K562 (cell line): ENCODE data around the gene NTSR1. TPM values are rescaled to one million over a fixed set of nuclear protein-coding genes. Genes with fewer than 3 reads are reported as not detected.

ENCODE experiments used
- ATAC-seq: fragments of 200-7000 bp; cut with Tn5 transposase; 3 replicates; pipeline ENCODE4 v1.9.1; 2020; ENCODE audit warnings: moderate library complexity
- BruUV-seq: library from RNA; stranded (reverse); fragments of 400-500 nt; replicated peaks from 2 replicates; lab custom pipeline; 2021; lab: Mats Ljungman, UMichigan
- CTCF ChIA-PET: fragments of 300-600 bp; formaldehyde crosslinking; extraction: SDS; loops from one replicate; lab custom pipeline; 2021; ENCODE audit warnings: low intra/inter-chr PET ratio; lab: Yijun Ruan, JAX
- POLR2A ChIA-PET: fragments of 300-600, 350-650 bp; sonication (Branson Sonifier 250); formaldehyde crosslinking; extraction: SDS; loops from one replicate; lab custom pipeline; 2021; ENCODE audit warnings: antibody characterized with exemption, inconsistent platforms; lab: Yijun Ruan, JAX
- DNase-seq, 4 experiments: peaks; one replicate each; pipeline versions ENCODE4 v3.0.0 to v3.0.0-alpha.2; 2011 to 2018; ENCODE audit warnings: low spot score in 3 of 4, mixed read lengths in 3 of 4; ENCODE audit errors: extremely low read depth in 1 of 4
- FAIRE-seq: peaks from 2 replicates; lab custom pipeline; 2011; peaks lifted over from hg19 to GRCh38; lab: Jason Lieb, UNC
- H2AFZ ChIP-seq: 2 replicates; pipeline ENCODE4 v1.6.0; 2011; ENCODE audit warnings: low read depth, low read length, control low read depth, inconsistent platforms
- H3K27ac ChIP-seq: fragments of 200-600 bp; 3 replicates; pipeline ENCODE4 v1.8.0; 2011; ENCODE audit warnings: low read depth, mild to moderate bottlenecking, control low read depth, inconsistent platforms, low read length, moderate library complexity, mixed read lengths; ENCODE audit errors: extremely low read depth
- H3K27me3 ChIP-seq, 2 experiments: fragments of 300-600 bp in 1 of 2; 2 replicates in 1 of 2; 3 replicates in 1 of 2; pipeline versions ENCODE4 v1.6.0 to v1.8.0; 2011; ENCODE audit warnings: inconsistent platforms in 2 of 2, low read length in 2 of 2, mild to moderate bottlenecking in 1 of 2, mixed read lengths in 1 of 2, moderate library complexity in 1 of 2; ENCODE audit not compliant: control insufficient read depth in 2 of 2, insufficient read depth in 2 of 2
- H3K36me3 ChIP-seq: fragments of 300-600 bp; 3 replicates; pipeline ENCODE4 v1.8.0; 2011; ENCODE audit warnings: mild to moderate bottlenecking, low read length, inconsistent platforms; ENCODE audit not compliant: control insufficient read depth, insufficient read depth
- H3K4me1 ChIP-seq, 2 experiments: fragments of 200-600 bp in 1 of 2; replicated peaks in 1 of 2; 2 replicates in 1 of 2; 3 replicates in 1 of 2; pipeline versions ENCODE4 v1.5.1 to v1.8.0; 2011; ENCODE audit warnings: inconsistent platforms in 2 of 2, low read length in 2 of 2, mild to moderate bottlenecking in 1 of 2, mixed read lengths in 1 of 2, moderate library complexity in 1 of 2; ENCODE audit not compliant: control insufficient read depth in 2 of 2, insufficient read depth in 2 of 2
- H3K4me2 ChIP-seq: 2 replicates; pipeline ENCODE4 v1.6.1; 2011; ENCODE audit warnings: low read length, control low read depth, inconsistent platforms, mixed read lengths; ENCODE audit not compliant: insufficient read depth
- H3K4me3 ChIP-seq: fragments of 200-600 bp; sonication (generic), shearing (Covaris generic); 2 replicates; pipeline ENCODE4 v1.5.1; 2016; ENCODE audit warnings: control low read depth, inconsistent platforms
- H3K79me2 ChIP-seq: fragments of 200-600 bp; 3 replicates; pipeline ENCODE4 v1.8.0; 2011; ENCODE audit warnings: low read length, inconsistent platforms; ENCODE audit not compliant: control insufficient read depth, insufficient read depth
- H3K9ac ChIP-seq, 2 experiments: 2 replicates each; pipeline versions ENCODE4 v1.6.0 to v1.6.1; 2011; ENCODE audit warnings: low read depth in 2 of 2, low read length in 2 of 2, control low read depth in 1 of 2, inconsistent platforms in 1 of 2, mild to moderate bottlenecking in 1 of 2, mixed read lengths in 1 of 2; ENCODE audit not compliant: insufficient read depth in 1 of 2
- H3K9me1 ChIP-seq: one replicate; pipeline ENCODE4 v1.6.0; 2011; ENCODE audit warnings: inconsistent platforms, mild to moderate bottlenecking, low read length, moderate library complexity; ENCODE audit not compliant: control insufficient read depth, insufficient read depth
- H3K9me3 ChIP-seq: replicated peaks from 2 replicates; pipeline ENCODE4 v1.5.1; 2011; ENCODE audit warnings: low read depth, low read length, inconsistent platforms; ENCODE audit not compliant: control insufficient read depth, insufficient read depth
- H4K20me1 ChIP-seq: replicated peaks from 2 replicates; pipeline ENCODE4 v1.6.1; 2011; ENCODE audit warnings: low read length, inconsistent platforms, mixed read lengths; ENCODE audit not compliant: control insufficient read depth, insufficient read depth
- EGR1 ChIP-seq: fragments of 450-650 bp; conservative IDR thresholded peaks from 2 replicates; pipeline ENCODE4 v1.6.1; 2017; ENCODE audit warnings: mild to moderate bottlenecking
- NUFIP1 ChIP-seq: fragments of 450-650 bp; IDR thresholded peaks from 2 replicates; pipeline ENCODE4 v1.6.1; 2018; ENCODE audit not compliant: partially characterized antibody
- POLR2G ChIP-seq: fragments of 200-400 bp; formaldehyde crosslinking; IDR thresholded peaks from 2 replicates; pipeline ENCODE4 v1.6.1; 2017; ENCODE audit warnings: low read depth, mild to moderate bottlenecking, antibody characterized with exemption, low read length, moderate library complexity
- ZNF12 ChIP-seq: sonication (generic); formaldehyde crosslinking; IDR thresholded peaks from 2 replicates; pipeline ENCODE4 v1.4.0; 2020; ENCODE audit warnings: mild to moderate bottlenecking, missing genetic modification reagents
- WGBS: fragments of 100-300 bp; shearing (Covaris generic); methylation state at CpG from one replicate; pipeline ENCODE4 v1.1.6; 2016; ENCODE audit warnings: low coverage, mixed read lengths; ENCODE audit not compliant: insufficient coverage; ENCODE audit errors: missing lambda C conversion rate; 5-methylcytosine and 5-hydroxymethylcytosine counted together
- in situ Hi-C: fragments of 300-500 bp; cut with MboI; formaldehyde crosslinking; loops from 4 replicates; pipeline ENCODE4 v1.15.0; 2018; ENCODE audit warnings: inconsistent platforms, mixed read lengths
- intact Hi-C: fragments of 100-400 bp; cut with micrococcal nuclease; formaldehyde crosslinking; loops from 2 replicates; pipeline ENCODE4 v1.14.2; 2022
- polyA plus RNA-seq, 8 experiments: library from polyadenylated mRNA; depleted of rRNA in 4 of 8; stranded (reverse) in 5 of 8; unstranded in 3 of 8; fragments of >200 nt; fragmentation: Nextera tagmentation in 2 of 8; fragmentation: Illumina TruSeq in 1 of 8; extraction: Ambion mirVana in 2 of 8; extraction: Trizol in 1 of 8; gene quantifications; 2 replicates each; pipeline versions ENCODE4 v1.2.1 to v1.2.3, GENCODE V29; 2011 to 2014; ENCODE audit warnings: inconsistent platforms in 1 of 8, missing spikeins in 1 of 8
- total RNA-seq, 7 experiments: library from RNA; depleted of rRNA in 6 of 7; stranded (reverse); fragments of >200 nt in 6 of 7; fragmentation: Illumina TruSeq in 2 of 7; extraction: Trizol in 2 of 7; gene quantifications; 2 replicates each; pipeline versions ENCODE4 v1.2.1 to v1.2.3, GENCODE V29; 2011 to 2021; ENCODE audit warnings: low replicate concordance in 1 of 7
- TF ChIP-seq, protein P1 (sequence below): fragments of 450-650 bp; formaldehyde crosslinking; IDR thresholded peaks from 2 replicates; pipeline ENCODE4 v1.4.0; 2020; ENCODE audit warnings: mild to moderate bottlenecking, moderate library complexity

The NTSR1 gene
- total and polyA plus RNA-seq, 9 of the 15 experiments (the other 6 are each of a cell fraction or from before 2014, with no cell fraction given): 0.04 to 0.40 (median 0.13) TPM; not detected in 3

DNA sequence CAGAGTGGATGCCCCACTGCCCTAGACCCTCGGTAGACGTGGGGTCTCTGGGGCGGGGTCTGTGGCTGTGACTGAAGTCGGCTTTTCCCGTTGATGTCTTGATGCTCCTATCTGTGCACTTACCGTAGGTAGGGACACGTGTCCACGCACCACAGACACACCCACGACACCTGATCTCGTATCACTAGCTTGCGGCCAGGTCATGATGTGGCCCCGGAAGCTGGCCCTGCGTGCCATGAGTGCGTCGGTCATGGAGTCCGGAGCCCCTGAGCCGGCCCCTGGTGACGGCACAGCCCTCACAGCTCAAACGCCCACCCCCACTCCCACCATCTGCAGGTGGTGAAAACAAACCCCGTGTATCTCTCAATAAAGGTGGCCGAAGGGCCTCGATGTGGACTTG, 53.7 kb downstream of the NTSR1 start:
- peaks cover 0 to 30% of the 10 kb centered on the region in 2 experiments; a peak in 3 of 5 replicates for H3K27me3 ChIP-seq
- DNase-seq: no peak
- CTCF ChIA-PET: no interaction called here
- no peak for ATAC-seq
- no peaks in the 10 kb centered on the region for H3K9me3 ChIP-seq
- TF ChIP-seq, protein P1, sequence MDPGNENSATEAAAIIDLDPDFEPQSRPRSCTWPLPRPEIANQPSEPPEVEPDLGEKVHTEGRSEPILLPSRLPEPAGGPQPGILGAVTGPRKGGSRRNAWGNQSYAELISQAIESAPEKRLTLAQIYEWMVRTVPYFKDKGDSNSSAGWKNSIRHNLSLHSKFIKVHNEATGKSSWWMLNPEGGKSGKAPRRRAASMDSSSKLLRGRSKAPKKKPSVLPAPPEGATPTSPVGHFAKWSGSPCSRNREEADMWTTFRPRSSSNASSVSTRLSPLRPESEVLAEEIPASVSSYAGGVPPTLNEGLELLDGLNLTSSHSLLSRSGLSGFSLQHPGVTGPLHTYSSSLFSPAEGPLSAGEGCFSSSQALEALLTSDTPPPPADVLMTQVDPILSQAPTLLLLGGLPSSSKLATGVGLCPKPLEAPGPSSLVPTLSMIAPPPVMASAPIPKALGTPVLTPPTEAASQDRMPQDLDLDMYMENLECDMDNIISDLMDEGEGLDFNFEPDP (CRISPR knock-in tag): no peak
- peak; percentile 33 for TF ChIP-seq EGR1
- TF ChIP-seq, all 486 proteins: peak for 1
- BruUV-seq: no TSS peak
- H3K9ac ChIP-seq: peak overlapping the region in 1 of 2 experiments; percentile 20; a peak in 1 of 4 replicates
- intact Hi-C loops (no loop called here), in situ Hi-C loops (no loop called here)
- peaks cover 0 to 39% of the 10 kb centered on the region in 2 experiments; a peak in 4 of 5 replicates for H3K4me1 ChIP-seq
- H3K4me3 ChIP-seq: no peak overlapping the region
- H3K27ac ChIP-seq: no peak overlapping the region
- no peaks in the 10 kb centered on the region for H3K79me2 ChIP-seq
- H3K36me3 ChIP-seq: no peaks in the 10 kb centered on the region
- WGBS: 33% methylated on average over 17 of the region's 22 CpGs
- POLR2A ChIA-PET: interaction anchor here (0.6 to 1.6 kb wide), 4 partner anchors 8 to 173 kb away, joined by 3 to 5 read pairs (median 4); no protein-coding TSS in a partner anchor
- H2AFZ ChIP-seq: no peak overlapping the region
- FAIRE-seq: no peak
- H4K20me1 ChIP-seq: peaks cover 15% of the 10 kb centered on the region
- H3K4me2 ChIP-seq: no peak overlapping the region
- no peaks in the 10 kb centered on the region for H3K9me1 ChIP-seq

DNA sequence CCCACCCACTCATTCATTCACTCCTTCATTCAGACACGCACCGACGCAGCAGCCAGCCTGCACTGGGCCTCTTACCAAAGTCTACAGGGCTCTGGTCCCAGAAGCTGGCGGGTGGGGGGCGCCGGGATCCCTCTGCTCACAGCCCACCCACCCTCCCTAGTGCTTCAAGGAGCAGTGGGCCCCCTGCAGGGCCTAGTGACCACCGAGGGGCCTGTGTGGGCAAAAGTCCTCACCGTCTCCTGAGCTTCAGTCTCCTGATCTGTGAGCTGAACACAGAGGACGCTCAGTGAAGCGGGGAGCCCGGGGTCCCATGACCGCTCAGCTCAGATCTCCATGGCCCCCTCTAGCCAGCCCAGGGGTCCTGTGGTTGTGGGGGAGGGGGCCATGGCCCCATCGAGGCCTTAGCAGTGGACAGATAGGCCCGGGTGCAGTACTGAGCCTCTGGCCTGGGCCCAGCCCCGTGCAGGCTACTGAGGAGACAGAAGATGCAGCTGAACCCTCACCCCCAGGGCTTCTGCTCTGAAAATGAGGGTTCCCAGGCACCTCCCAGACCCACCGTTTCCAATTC, 54.2 kb downstream of the NTSR1 start:
- BruUV-seq: no TSS peak
- FAIRE-seq: no peak
- no peak for DNase-seq
- H3K27me3 ChIP-seq: peaks cover 0 to 27% of the 10 kb centered on the region in 2 experiments; a peak in 3 of 5 replicates
- H3K9ac ChIP-seq: peak overlapping the region in 1 of 2 experiments; percentile 20; a peak in 1 of 4 replicates
- H3K36me3 ChIP-seq: no peaks in the 10 kb centered on the region
- H3K4me2 ChIP-seq: no peak overlapping the region
- ChIA-PET POLR2A (interaction anchor here (0.6 to 1.6 kb wide), 4 partner anchors 12 to 172 kb away, joined by 3 to 5 read pairs (median 4); no protein-coding TSS in a partner anchor), CTCF (no interaction called here)
- no peaks in the 10 kb centered on the region for H3K79me2 ChIP-seq
- peaks cover 15% of the 10 kb centered on the region for H4K20me1 ChIP-seq
- intact Hi-C loops (no loop called here), in situ Hi-C loops (no loop called here)
- H2AFZ ChIP-seq: no peak overlapping the region
- no peaks in the 10 kb centered on the region for H3K9me1 ChIP-seq
- WGBS: 44% methylated on average over 13 of the region's 16 CpGs
- TF ChIP-seq ZNF12 (CRISPR knock-in tag) (no peak), POLR2G (0 out of 2 replicates have a peak, but pooled peaks have one; percentile 21), NUFIP1 (no peak)
- no peak for ATAC-seq
- H3K27ac ChIP-seq: no peak overlapping the region
- H3K4me3 ChIP-seq: no peak overlapping the region
- peaks cover 0 to 39% of the 10 kb centered on the region in 2 experiments; a peak in 4 of 5 replicates for H3K4me1 ChIP-seq
- no peaks in the 10 kb centered on the region for H3K9me3 ChIP-seq
